Epithelial cell of proximal tubule (primary cell): Measurements from ENCODE around the gene TSPAN11. TPM values are rescaled to one million over a fixed set of nuclear protein-coding genes. Genes with fewer than 3 reads are reported as not detected.

Experiments used
- DNase-seq: peaks from one replicate; pipeline ENCODE4 v3.0.0-alpha.2; 2011; ENCODE audit warnings: low read depth
- H3K4me3 ChIP-seq: 2 replicates; pipeline ENCODE4 v1.5.1; 2011; ENCODE audit warnings: low read depth, mild to moderate bottlenecking, low read length
- total RNA-seq: library from RNA; depleted of rRNA; stranded (reverse); fragments of >200 nt; gene quantifications from 2 replicates; pipeline ENCODE4 v1.2.3, GENCODE V29; 2015
- TF ChIP-seq, protein P1 (sequence below): conservative IDR thresholded peaks from 2 replicates; pipeline ENCODE4 v1.5.1; 2012; ENCODE audit warnings: low read depth, mild to moderate bottlenecking, low read length

The TSPAN11 gene
- total RNA-seq, 1 donor from 2014 or later: 1.3 TPM

DNA sequence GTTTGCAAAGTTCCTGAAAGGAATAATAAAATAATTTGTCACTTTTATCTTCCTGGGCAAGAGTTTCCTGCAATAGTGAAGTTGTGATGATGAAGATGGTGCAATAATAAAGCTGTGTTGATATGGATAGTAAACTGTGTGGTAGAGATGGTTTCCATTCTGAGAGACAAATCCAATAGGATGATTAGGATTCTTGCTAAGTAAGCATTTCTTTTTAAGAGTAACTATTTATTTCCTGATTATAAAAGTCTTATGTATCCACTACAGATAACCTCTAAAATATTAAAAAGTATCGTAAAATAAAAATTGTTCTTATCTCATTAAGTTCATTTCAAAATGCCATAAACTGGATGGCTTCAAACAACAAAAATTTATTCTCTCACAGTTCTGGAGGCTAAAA is 28.7 kb downstream of the TSPAN11 start:
- DNase-seq: no peak
- no peak overlapping the region for H3K4me3 ChIP-seq
- TF ChIP-seq, protein P1, sequence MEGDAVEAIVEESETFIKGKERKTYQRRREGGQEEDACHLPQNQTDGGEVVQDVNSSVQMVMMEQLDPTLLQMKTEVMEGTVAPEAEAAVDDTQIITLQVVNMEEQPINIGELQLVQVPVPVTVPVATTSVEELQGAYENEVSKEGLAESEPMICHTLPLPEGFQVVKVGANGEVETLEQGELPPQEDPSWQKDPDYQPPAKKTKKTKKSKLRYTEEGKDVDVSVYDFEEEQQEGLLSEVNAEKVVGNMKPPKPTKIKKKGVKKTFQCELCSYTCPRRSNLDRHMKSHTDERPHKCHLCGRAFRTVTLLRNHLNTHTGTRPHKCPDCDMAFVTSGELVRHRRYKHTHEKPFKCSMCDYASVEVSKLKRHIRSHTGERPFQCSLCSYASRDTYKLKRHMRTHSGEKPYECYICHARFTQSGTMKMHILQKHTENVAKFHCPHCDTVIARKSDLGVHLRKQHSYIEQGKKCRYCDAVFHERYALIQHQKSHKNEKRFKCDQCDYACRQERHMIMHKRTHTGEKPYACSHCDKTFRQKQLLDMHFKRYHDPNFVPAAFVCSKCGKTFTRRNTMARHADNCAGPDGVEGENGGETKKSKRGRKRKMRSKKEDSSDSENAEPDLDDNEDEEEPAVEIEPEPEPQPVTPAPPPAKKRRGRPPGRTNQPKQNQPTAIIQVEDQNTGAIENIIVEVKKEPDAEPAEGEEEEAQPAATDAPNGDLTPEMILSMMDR: no peak

DNA sequence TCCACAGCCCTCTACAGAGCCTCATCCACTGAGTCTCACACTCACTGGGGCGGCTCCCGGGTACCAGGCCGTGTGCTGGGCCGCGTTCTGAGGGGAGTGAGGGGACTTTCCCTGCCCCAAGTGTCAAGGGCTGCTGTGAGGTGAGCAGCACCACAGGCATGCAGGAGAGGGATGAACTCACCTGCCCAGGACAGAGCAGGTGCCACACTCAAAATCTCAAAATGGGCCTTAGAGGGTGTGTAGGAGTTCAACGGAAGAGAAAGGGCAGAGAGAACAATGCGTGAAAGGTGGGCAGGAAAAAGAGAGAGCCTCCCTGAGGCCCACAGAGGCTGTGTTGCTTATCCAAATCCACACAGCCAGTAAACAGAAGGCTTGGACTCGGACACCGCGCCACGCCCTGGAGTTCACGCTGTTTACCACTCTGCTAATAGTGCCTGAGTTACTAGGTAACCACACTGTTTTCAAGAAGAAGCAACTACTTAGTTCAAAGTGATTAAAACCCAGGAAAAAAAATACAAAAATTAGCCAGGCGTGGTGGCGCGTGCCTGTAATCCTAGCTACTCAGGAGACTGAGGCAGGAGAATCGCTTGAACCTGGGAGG is 32.7 kb downstream of the TSPAN11 start:
- TF ChIP-seq, protein P1: no peak
- no peak for DNase-seq
- no peak overlapping the region for H3K4me3 ChIP-seq

DNA sequence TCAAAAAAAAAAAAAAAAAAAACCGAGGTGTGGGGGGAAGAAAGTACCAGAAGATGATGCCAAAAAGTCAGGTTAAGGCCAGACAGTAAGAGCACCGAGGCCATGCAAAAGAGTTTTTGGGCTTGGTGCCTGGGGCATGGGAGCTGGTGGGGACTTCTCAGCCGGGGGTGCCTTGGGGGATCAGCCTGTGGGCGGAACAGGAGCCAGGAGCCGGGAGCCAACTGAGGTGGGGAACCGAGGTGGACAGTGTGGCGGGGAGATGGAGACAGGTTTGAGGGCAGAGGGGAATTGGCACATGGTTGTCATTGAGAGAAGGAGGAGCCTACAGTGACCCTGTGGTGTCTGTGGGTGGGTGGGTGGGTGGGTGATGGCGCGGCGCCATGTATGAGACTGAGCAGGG is 33.2 kb downstream of the TSPAN11 start:
- DNase-seq: no peak
- TF ChIP-seq, protein P1: no peak
- no peak overlapping the region for H3K4me3 ChIP-seq

DNA sequence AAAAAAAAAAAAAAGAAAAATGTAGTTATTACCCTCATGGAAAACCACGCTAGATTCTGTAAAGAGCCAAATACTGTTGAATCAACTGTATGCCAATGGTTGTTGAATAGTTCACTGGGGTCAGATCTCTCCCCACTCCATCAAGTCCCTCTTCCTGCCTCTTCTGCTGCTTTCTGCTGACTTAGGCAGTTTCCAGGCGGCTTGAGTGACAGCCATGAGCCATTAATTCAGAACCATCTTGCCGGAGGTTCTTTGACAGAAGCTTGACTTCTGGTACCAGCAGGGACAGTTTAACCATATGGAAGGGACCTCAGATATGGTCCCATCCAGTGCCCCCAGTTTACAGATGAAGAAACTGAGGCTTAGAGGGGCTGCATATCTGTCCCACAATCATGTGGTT is 34.5 kb downstream of the TSPAN11 start:
- TF ChIP-seq, protein P1: no peak
- H3K4me3 ChIP-seq: no peak overlapping the region
- DNase-seq: no peak

DNA sequence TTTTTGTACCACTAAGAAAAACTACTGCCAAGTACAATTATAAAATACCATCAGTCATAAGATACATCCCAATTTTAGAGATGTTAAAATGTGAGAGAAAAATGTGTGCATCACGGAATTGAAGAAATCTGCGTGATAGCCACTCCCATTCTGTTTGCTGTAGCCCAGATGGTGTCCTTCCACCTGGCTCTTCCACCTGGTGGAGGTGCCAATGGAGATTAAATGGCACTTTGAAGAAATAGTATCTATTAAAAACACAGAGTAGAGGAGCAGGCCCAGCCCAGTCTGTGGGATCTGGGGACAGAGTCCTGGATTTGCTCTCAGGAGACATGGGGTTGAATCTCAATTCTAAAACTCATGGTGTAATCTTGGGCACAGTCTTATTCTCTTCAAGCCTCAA is 35.5 kb downstream of the TSPAN11 start:
- no peak overlapping the region for H3K4me3 ChIP-seq
- TF ChIP-seq, protein P1: no peak
- DNase-seq: no peak

DNA sequence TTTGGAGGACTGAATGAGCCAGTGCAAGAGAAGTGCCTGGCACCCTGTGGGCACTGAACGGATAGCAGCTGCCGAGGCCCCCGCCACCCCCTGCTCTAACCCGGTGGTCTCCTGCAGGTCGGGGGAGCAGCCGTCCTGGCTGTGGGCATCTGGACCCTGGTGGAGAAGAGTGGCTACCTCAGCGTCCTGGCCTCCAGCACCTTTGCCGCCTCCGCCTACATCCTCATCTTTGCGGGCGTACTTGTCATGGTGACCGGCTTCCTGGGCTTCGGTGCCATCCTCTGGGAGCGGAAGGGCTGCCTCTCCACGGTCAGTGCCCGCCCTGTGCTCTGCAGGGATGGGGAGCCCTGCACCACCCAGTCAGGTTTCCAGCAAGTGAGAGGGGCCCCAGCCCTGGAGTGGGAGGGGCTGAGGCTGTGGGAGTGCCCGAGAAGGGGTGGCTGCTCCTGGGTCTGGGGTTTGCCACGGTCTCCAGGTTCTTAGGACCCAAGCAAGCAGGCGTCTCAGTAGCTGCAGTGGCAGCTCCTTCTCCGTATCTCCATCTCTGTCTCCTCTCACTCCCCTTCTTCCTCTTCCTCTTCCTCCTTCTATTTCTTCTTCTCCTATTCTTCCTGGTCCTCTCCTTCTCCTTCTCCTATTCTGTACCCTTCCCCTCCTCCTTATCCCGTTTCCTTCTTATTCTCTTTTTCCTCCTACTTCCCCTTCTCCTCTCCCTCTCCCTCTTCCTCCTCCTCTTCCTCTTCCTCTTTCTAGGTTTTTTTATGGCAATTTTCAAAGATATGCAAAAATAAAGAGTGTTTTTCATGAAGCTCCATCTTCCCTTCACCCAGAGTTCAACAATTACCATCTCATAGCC is 37.4 kb downstream of the TSPAN11 start:
- no peak for DNase-seq
- H3K4me3 ChIP-seq: no peak overlapping the region
- TF ChIP-seq, protein P1: no peak
